Right lobe of liver (tissue), 6 donors: ENCODE results near the gene GNAI3. TPM values are rescaled to one million over a fixed set of nuclear protein-coding genes. Genes with fewer than 3 reads are reported as not detected.

Source experiments
- ATAC-seq, 4 donors: fragments of 200-7000 bp; cut with Tn5 transposase; one replicate each; pipeline ENCODE4 v1.9.1; 2020; ENCODE audit warnings: mild to moderate bottlenecking in 4 of 4, moderate library complexity in 4 of 4
- DNase-seq, 3 donors: peaks; one replicate each; pipeline ENCODE4 v3.0.0-alpha.2; 2020
- H3K27ac ChIP-seq, 3 donors: fragments of 200-600 bp; one replicate each; pipeline ENCODE4 v1.8.0; 2022
- H3K27me3 ChIP-seq, 2 donors: fragments of 200-600 bp; one replicate each; pipeline ENCODE4 v1.8.0; 2022
- H3K36me3 ChIP-seq, 4 donors: fragments of 200-600 bp; sonication (generic) in 1 of 4; one replicate each; pipeline versions ENCODE4 v1.5.1 to v1.8.0; 2017 to 2022; ENCODE audit warnings: control low read depth in 1 of 4
- H3K4me1 ChIP-seq, 4 donors: fragments of 200-600 bp; sonication (generic) in 1 of 4; one replicate each; pipeline versions ENCODE4 v1.5.1 to v1.8.0; 2017 to 2022; ENCODE audit warnings: control low read depth in 1 of 4
- H3K4me3 ChIP-seq, 3 donors: fragments of 200-600 bp; one replicate each; pipeline ENCODE4 v1.8.0; 2022
- H3K9me3 ChIP-seq, 4 donors: fragments of 200-600 bp; sonication (generic) in 1 of 4; one replicate each; pipeline versions ENCODE4 v1.5.1 to v1.8.0; 2017 to 2022; ENCODE audit warnings: control low read depth in 1 of 4
- CTCF ChIP-seq, 4 donors: fragments of 200-600 bp in 3 of 4; fragments of 450-650 bp in 1 of 4; IDR thresholded peaks; one replicate each; pipeline versions ENCODE4 v1.5.1 to v1.8.0; 2016 to 2022; ENCODE audit warnings: antibody characterized with exemption in 4 of 4, mild to moderate bottlenecking in 2 of 4
- POLR2A ChIP-seq: fragments of 450-650 bp; IDR thresholded peaks from one replicate; pipeline ENCODE4 v1.6.1; 2017; ENCODE audit warnings: antibody characterized with exemption, mild to moderate bottlenecking
- WGBS: methylation state at CpG from one replicate; pipeline ENCODE4 v1.1.6; 2018; ENCODE audit warnings: low coverage, low lambda C conversion rate; ENCODE audit not compliant: insufficient coverage; ENCODE audit errors: missing lambda C conversion rate; 5-methylcytosine and 5-hydroxymethylcytosine counted together
- intact Hi-C, 2 donors: fragments of 100-400 bp; cut with DNase I; formaldehyde crosslinking; loops; one replicate each; pipeline versions ENCODE4 v1.11.2 to v1.14.1; 2022
- total RNA-seq, 6 experiments: library from RNA; depleted of rRNA in 2 of 6; stranded (reverse); fragments of >200 nt in 2 of 6; fragmentation: NEBNext Ultra II Directional in 3 of 6; extraction: Animal tissue kit (Norgen Biotek cat#: 25700) in 3 of 6; gene quantifications; one replicate each; pipeline versions ENCODE4 v1.1.0 to v1.2.4, GENCODE V29; 2016 to 2023
- donor health status: DM: no; HTN: yes; CAD: no.
- donor health status: DM: no; HTN: no; CAD: no.
- donor health status: DM: no; HTN: no; CAD: no.
- donor health status: DM: no; HTN: yes; CAD: no.
- donor health status: DM: no; HTN: yes; CAD: no.

The GNAI3 gene
- total RNA-seq, 6 experiments from 2014 or later = 2.5 to 4.3 (median 3.3) TPM

GRCh38 chr1:109522026-109522425, 26.4 kb upstream of the GNAI3 start:
- H3K4me3 ChIP-seq = no peak overlapping the region
- H3K4me1 ChIP-seq = no peaks in the 10 kb centered on the region
- no peaks in the 10 kb centered on the region for H3K27me3 ChIP-seq
- no peak for ATAC-seq
- no peaks in the 10 kb centered on the region for H3K9me3 ChIP-seq
- intact Hi-C loops = no loop called here
- no peaks in the 10 kb centered on the region for H3K36me3 ChIP-seq
- 71% methylated on average over 7 of the region's 7 CpGs for WGBS
- TF ChIP-seq POLR2A (no peak), CTCF (IDR thresholded peaks at IDR 0.05) (no peak)
- DNase-seq = no peak
- H3K27ac ChIP-seq = no peak overlapping the region

GRCh38 chr1:109523706-109524105, 24.7 kb upstream of the GNAI3 start:
- H3K27me3 ChIP-seq = no peaks in the 10 kb centered on the region
- intact Hi-C loops = no loop called here
- H3K27ac ChIP-seq = no peak overlapping the region
- no peak for DNase-seq
- 98% methylated on average over 2 of the region's 2 CpGs for WGBS
- no peak overlapping the region for H3K4me3 ChIP-seq
- no peaks in the 10 kb centered on the region for H3K36me3 ChIP-seq
- H3K9me3 ChIP-seq = no peaks in the 10 kb centered on the region
- ATAC-seq = no peak
- TF ChIP-seq CTCF (IDR thresholded peaks at IDR 0.05) = no peak
- TF ChIP-seq POLR2A = no peak
- H3K4me1 ChIP-seq = no peaks in the 10 kb centered on the region

GRCh38 chr1:109527098-109527811, 21.2 kb upstream of the GNAI3 start:
- intact Hi-C loops = no loop called here
- Histone ChIP-seq H3K4me3 (no peak overlapping the region), H3K36me3 (no peaks in the 10 kb centered on the region), H3K27ac (no peak overlapping the region), H3K4me1 (peaks cover 0 to 2% (median 0%) of the 10 kb centered on the region in 4 donors), H3K9me3 (no peaks in the 10 kb centered on the region), H3K27me3 (no peaks in the 10 kb centered on the region)
- no peak for ATAC-seq
- no peak for TF ChIP-seq POLR2A
- TF ChIP-seq CTCF (IDR thresholded peaks at IDR 0.05) = no peak
- 52% methylated on average over 10 of the region's 14 CpGs for WGBS
- DNase-seq = no peak

GRCh38 chr1:109527846-109528695, 20.3 kb upstream of the GNAI3 start:
- Histone ChIP-seq H3K9me3 (no peaks in the 10 kb centered on the region), H3K27ac (no peak overlapping the region), H3K36me3 (no peaks in the 10 kb centered on the region), H3K4me3 (no peak overlapping the region), H3K4me1 (peaks cover 0 to 8% (median 0%) of the 10 kb centered on the region in 4 donors), H3K27me3 (no peaks in the 10 kb centered on the region)
- DNase-seq (no peak), ATAC-seq (no peak)
- 63% methylated on average over 5 of the region's 9 CpGs for WGBS
- TF ChIP-seq POLR2A = no peak
- intact Hi-C loops = no loop called here

GRCh38 chr1:109528712-109529111, 19.7 kb upstream of the GNAI3 start:
- Histone ChIP-seq H3K27me3 (no peaks in the 10 kb centered on the region), H3K9me3 (no peaks in the 10 kb centered on the region), H3K4me1 (peaks cover 0 to 8% (median 0%) of the 10 kb centered on the region in 4 donors), H3K36me3 (no peaks in the 10 kb centered on the region), H3K4me3 (no peak overlapping the region), H3K27ac (no peak overlapping the region)
- ATAC-seq (no peak), DNase-seq (no peak)
- intact Hi-C loops = no loop called here
- TF ChIP-seq POLR2A = no peak
- no peak for TF ChIP-seq CTCF (IDR thresholded peaks at IDR 0.05)
- 100% methylated on average over 2 of the region's 3 CpGs for WGBS
